Calu3 (cell line): ENCODE data around the gene CLCF1. TPM values are rescaled to one million over a fixed set of nuclear protein-coding genes. Genes with fewer than 3 reads are reported as not detected.

Experiments
- BruUV-seq: library from RNA; stranded (reverse); fragments of 400-500 nt; replicated peaks from 2 replicates; lab custom pipeline; 2021; lab: Mats Ljungman, UMichigan
- CTCF ChIA-PET: fragments of 300-600 bp; sonication (Branson Sonifier 250); formaldehyde crosslinking; loops from one replicate; lab custom pipeline; 2022; ENCODE audit warnings: antibody characterized with exemption; lab: Charles Lee
- DNase-seq: peaks from one replicate; pipeline ENCODE4 v3.0.0; 2022
- H3K27ac Mint-ChIP-seq: one replicate; pipeline ENCODE4 v1.8.0; 2022; ENCODE audit warnings: mixed read lengths; ENCODE audit not compliant: unreplicated experiment
- H3K27me3 Mint-ChIP-seq: one replicate; pipeline ENCODE4 v1.8.0; 2022; ENCODE audit warnings: mixed read lengths; ENCODE audit not compliant: unreplicated experiment
- H3K36me3 Mint-ChIP-seq: one replicate; pipeline ENCODE4 v1.8.0; 2022; ENCODE audit warnings: mild to moderate bottlenecking, moderate library complexity, mixed read lengths; ENCODE audit not compliant: insufficient read depth, unreplicated experiment
- H3K4me1 Mint-ChIP-seq: one replicate; pipeline ENCODE4 v1.8.0; 2022; ENCODE audit warnings: mild to moderate bottlenecking, low read depth, mixed read lengths; ENCODE audit not compliant: unreplicated experiment
- H3K4me3 Mint-ChIP-seq: one replicate; pipeline ENCODE4 v1.8.0; 2022; ENCODE audit warnings: mild to moderate bottlenecking, low read depth, moderate library complexity, mixed read lengths; ENCODE audit not compliant: unreplicated experiment
- H3K9me3 Mint-ChIP-seq: one replicate; pipeline ENCODE4 v1.8.0; 2022; ENCODE audit warnings: low read depth, mixed read lengths; ENCODE audit not compliant: unreplicated experiment
- intact Hi-C: fragments of 100-400 bp; cut with micrococcal nuclease; formaldehyde crosslinking; loops from one replicate; pipeline ENCODE4 v1.10.0; 2022; ENCODE audit not compliant: unreplicated experiment
- total RNA-seq: library from RNA; stranded (reverse); gene quantifications from 2 replicates; pipeline ENCODE4 v1.2.3, GENCODE V29; 2022
- TF ChIP-seq, protein P1 (sequence below): fragments of 200-600 bp; IDR thresholded peaks from one replicate; pipeline ENCODE4 v1.8.0; 2022; ENCODE audit warnings: antibody characterized with exemption; ENCODE audit not compliant: unreplicated experiment

Gene CLCF1
- total RNA-seq, 1 experiment from 2014 or later = 7.5 TPM

GRCh38 chr11:67344264-67344663 lies 29.1 kb downstream of the CLCF1 start:
- Mint-ChIP-seq H3K4me3 (no peak overlapping the region), H3K4me1 (peaks cover 46% of the 10 kb centered on the region), H3K9me3 (no peaks in the 10 kb centered on the region), H3K27ac (peak overlapping the region; percentile 96), H3K36me3 (peaks cover 16% of the 10 kb centered on the region), H3K27me3 (no peaks in the 10 kb centered on the region)
- intact Hi-C loops = no loop called here
- DNase-seq = no peak
- CTCF ChIA-PET = interaction anchor here (0.6 to 3.2 kb wide), 5 partner anchors 13 to 57 kb away, joined by 4 to 46 read pairs (median 13); partner anchors contain the start of gene PPP1CA
- no TSS peak for BruUV-seq
- TF ChIP-seq, protein P1, sequence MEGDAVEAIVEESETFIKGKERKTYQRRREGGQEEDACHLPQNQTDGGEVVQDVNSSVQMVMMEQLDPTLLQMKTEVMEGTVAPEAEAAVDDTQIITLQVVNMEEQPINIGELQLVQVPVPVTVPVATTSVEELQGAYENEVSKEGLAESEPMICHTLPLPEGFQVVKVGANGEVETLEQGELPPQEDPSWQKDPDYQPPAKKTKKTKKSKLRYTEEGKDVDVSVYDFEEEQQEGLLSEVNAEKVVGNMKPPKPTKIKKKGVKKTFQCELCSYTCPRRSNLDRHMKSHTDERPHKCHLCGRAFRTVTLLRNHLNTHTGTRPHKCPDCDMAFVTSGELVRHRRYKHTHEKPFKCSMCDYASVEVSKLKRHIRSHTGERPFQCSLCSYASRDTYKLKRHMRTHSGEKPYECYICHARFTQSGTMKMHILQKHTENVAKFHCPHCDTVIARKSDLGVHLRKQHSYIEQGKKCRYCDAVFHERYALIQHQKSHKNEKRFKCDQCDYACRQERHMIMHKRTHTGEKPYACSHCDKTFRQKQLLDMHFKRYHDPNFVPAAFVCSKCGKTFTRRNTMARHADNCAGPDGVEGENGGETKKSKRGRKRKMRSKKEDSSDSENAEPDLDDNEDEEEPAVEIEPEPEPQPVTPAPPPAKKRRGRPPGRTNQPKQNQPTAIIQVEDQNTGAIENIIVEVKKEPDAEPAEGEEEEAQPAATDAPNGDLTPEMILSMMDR = no peak

DNA sequence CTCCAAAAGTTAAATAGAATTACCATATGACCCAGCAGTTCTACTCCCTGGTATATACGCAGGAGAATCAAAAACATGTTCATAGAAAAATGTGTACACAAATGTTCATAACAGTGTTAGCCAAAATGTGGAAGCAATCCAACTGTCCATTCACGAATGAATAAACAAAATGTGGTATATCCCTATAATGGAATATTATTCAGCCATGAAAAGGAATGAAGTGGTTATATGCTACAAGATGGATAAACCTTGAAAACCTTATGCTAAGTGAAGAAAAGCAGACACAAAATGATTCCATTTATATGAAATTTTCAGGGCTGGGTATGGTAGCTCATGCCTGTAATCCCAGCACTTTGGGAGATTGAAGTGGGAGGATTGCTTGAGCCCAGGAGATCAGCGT lies 36.1 kb downstream of the CLCF1 start:
- no peak overlapping the region for H3K27ac Mint-ChIP-seq
- H3K9me3 Mint-ChIP-seq = no peaks in the 10 kb centered on the region
- no peaks in the 10 kb centered on the region for H3K27me3 Mint-ChIP-seq
- CTCF ChIA-PET = no interaction called here
- no peak overlapping the region for H3K4me3 Mint-ChIP-seq
- no peaks in the 10 kb centered on the region for H3K36me3 Mint-ChIP-seq
- no peaks in the 10 kb centered on the region for H3K4me1 Mint-ChIP-seq
- TF ChIP-seq, protein P1 = no peak
- intact Hi-C loops = no loop called here
- no peak for DNase-seq
- no TSS peak for BruUV-seq

- CTCF ChIA-PET = interaction anchor here (0.7 kb wide), 2 partner anchors 41 to 79 kb away, joined by 4 read pairs; no protein-coding TSS in a partner anchor
- H3K4me1 Mint-ChIP-seq = no peaks in the 10 kb centered on the region
- H3K27ac Mint-ChIP-seq = no peak overlapping the region
- H3K36me3 Mint-ChIP-seq = no peaks in the 10 kb centered on the region
- intact Hi-C loops = no loop called here
- TF ChIP-seq, protein P1 = no peak
- H3K27me3 Mint-ChIP-seq = no peaks in the 10 kb centered on the region
- BruUV-seq = no TSS peak
- H3K4me3 Mint-ChIP-seq = no peak overlapping the region
- no peaks in the 10 kb centered on the region for H3K9me3 Mint-ChIP-seq
- no peak for DNase-seq
Measured at GRCh38 chr11:67332081-67332691, 41.2 kb downstream of the CLCF1 start.

DNA sequence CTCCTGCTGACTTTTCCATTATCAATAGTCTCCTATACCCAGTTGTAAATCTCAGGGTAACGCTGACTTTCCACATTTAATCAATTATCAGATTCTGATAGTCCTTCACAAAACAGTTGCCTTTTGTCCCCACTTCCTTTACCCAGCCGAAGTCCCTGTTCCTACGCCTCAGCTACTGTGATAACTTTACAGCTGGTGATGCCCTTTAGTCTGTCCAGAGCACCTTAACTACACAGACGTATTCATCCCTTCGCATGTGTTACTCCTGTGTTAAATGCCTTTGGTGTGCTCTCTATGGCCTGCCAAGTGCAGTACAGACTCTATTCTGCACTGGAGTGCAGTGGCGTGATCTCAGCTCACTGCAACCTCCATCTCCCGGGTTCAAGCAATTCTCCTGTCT lies 49.9 kb downstream of the CLCF1 start:
- TF ChIP-seq, protein P1 = no peak
- DNase-seq = no peak
- H3K4me1 Mint-ChIP-seq = peaks cover 10% of the 10 kb centered on the region
- intact Hi-C loops = no loop called here
- no peaks in the 10 kb centered on the region for H3K27me3 Mint-ChIP-seq
- no peaks in the 10 kb centered on the region for H3K9me3 Mint-ChIP-seq
- no TSS peak for BruUV-seq
- peaks cover 8% of the 10 kb centered on the region for H3K36me3 Mint-ChIP-seq
- H3K4me3 Mint-ChIP-seq = no peak overlapping the region
- no peak overlapping the region for H3K27ac Mint-ChIP-seq
- CTCF ChIA-PET = no interaction called here
